ENCODE results near the gene SUSD1.

DNA sequence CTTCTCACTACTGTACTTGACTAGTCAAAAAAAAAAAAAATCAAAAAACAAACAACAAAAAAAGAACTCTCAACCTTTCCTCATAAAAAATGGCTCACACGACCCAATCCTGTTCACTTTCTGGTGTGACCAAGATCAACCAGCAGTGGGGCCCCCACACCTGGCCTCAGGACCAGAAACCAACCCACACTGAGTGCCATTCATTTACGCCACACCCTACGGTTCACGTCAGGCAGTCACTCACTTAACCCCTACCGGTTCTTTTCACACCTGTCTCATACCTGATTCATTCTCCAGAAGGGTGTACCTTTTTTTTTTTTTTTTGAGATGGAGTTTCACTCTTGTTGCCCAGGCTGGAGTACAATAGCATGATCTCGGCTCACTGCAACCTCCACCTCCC, 5.7 kb downstream of the SUSD1 start:
- TF ChIP-seq RBM22 (IDR thresholded peaks at IDR 0.05; ENCODE audit: low read depth, low read length, poor library complexity, severe bottlenecking) = no peak
- TF ChIP-seq ARID2 (IDR thresholded peaks at IDR 0.05) = no peak
- no peak for TF ChIP-seq ZNF780A (CRISPR knock-in tag; IDR thresholded peaks at IDR 0.05)
- no peak for TF ChIP-seq POLR3A (IDR thresholded peaks at IDR 0.05; ENCODE audit: borderline replicate concordance, extremely low read depth, insufficient read depth, insufficient read length)
- TF ChIP-seq, protein P1, sequence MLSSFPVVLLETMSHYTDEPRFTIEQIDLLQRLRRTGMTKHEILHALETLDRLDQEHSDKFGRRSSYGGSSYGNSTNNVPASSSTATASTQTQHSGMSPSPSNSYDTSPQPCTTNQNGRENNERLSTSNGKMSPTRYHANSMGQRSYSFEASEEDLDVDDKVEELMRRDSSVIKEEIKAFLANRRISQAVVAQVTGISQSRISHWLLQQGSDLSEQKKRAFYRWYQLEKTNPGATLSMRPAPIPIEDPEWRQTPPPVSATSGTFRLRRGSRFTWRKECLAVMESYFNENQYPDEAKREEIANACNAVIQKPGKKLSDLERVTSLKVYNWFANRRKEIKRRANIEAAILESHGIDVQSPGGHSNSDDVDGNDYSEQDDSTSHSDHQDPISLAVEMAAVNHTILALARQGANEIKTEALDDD (IDR thresholded peaks at IDR 0.05) = no peak
- TF ChIP-seq TAF1 (IDR thresholded peaks at IDR 0.05; ENCODE audit: control insufficient read depth, extremely low read depth, insufficient read depth, low read length, severe bottlenecking) = no peak
- TF ChIP-seq, protein P2, sequence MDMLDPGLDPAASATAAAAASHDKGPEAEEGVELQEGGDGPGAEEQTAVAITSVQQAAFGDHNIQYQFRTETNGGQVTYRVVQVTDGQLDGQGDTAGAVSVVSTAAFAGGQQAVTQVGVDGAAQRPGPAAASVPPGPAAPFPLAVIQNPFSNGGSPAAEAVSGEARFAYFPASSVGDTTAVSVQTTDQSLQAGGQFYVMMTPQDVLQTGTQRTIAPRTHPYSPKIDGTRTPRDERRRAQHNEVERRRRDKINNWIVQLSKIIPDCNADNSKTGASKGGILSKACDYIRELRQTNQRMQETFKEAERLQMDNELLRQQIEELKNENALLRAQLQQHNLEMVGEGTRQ (CRISPR knock-in tag; IDR thresholded peaks at IDR 0.05) = no peak

Data from K562 (cell line).